Measurements from ENCODE around the gene TMEM163.

Gene TMEM163

GRCh38 chr2:134459706-134460406, 258.9 kb downstream of the TMEM163 start:
- H3K4me3 ChIP-seq (ENCODE audit: low read length) = no peak overlapping the region
- H3K4me1 ChIP-seq (ENCODE audit: control insufficient read depth, insufficient read depth, low read length) = no peaks in the 10 kb centered on the region
- no peak overlapping the region for H3K27ac ChIP-seq (ENCODE audit: low read length)
- no peak for DNase-seq (ENCODE audit: low read depth, low spot score)
- H3K27me3 ChIP-seq (ENCODE audit: control insufficient read depth, insufficient read depth, low read length) = no peaks in the 10 kb centered on the region
- no peaks in the 10 kb centered on the region for H3K9me3 ChIP-seq (ENCODE audit: control insufficient read depth, insufficient read depth, low read length)
- WGBS (ENCODE audit: insufficient coverage, insufficient read length) = no CpG with 5 or more reads among the region's 11 CpGs
- no peaks in the 10 kb centered on the region for H3K36me3 ChIP-seq (ENCODE audit: control insufficient read depth, insufficient read depth, low read length)

DNA sequence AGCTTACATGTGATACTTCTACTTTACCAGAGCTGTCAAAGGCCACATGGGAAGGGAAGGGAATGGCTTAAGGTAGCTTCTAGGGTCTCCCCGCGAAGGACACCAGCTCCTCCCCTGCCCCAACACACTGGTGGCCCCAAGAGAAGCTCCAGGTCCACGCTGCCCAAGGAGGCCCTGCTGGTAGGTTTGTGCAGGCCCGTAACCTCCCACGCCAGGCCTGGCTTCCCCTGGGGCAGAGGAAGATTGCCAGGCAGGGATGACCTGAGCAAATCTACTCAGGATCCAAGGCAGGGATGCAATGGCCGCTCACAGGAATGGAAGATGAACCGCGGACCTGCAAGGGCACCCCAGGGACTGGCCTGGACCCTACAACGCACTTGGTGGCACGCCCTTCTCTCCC, 259.9 kb downstream of the TMEM163 start:
- Histone ChIP-seq H3K9me3 (ENCODE audit: control insufficient read depth, insufficient read depth, low read length) (no peaks in the 10 kb centered on the region), H3K4me1 (ENCODE audit: control insufficient read depth, insufficient read depth, low read length) (no peaks in the 10 kb centered on the region), H3K36me3 (ENCODE audit: control insufficient read depth, insufficient read depth, low read length) (no peaks in the 10 kb centered on the region), H3K4me3 (ENCODE audit: low read length) (no peak overlapping the region), H3K27ac (ENCODE audit: low read length) (no peak overlapping the region), H3K27me3 (ENCODE audit: control insufficient read depth, insufficient read depth, low read length) (no peaks in the 10 kb centered on the region)
- WGBS (ENCODE audit: insufficient coverage, insufficient read length) = no CpG with 5 or more reads among the region's 10 CpGs
- no peak for DNase-seq (ENCODE audit: low read depth, low spot score)

DNA sequence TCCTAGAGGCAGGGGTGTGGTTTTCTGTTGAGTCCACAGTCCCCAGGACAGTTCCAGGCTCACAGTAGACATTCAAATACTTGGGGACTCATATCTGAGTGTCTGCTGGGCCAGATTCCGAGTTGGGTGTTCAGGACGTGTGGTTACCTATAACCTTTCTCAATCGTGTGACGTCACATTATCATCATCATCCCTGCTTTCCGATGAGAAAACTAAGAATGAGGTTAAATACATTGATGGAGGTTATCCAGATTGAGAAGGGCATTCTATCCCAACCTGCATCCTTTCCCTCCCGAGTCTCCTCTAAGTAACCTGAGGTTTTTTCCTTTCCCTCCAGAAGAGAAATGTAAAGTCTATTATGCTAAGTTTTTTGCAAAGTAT, 260.3 kb downstream of the TMEM163 start:
- no peaks in the 10 kb centered on the region for H3K27me3 ChIP-seq (ENCODE audit: control insufficient read depth, insufficient read depth, low read length)
- no peak for DNase-seq (ENCODE audit: low read depth, low spot score)
- no peak overlapping the region for H3K27ac ChIP-seq (ENCODE audit: low read length)
- WGBS (ENCODE audit: insufficient coverage, insufficient read length) = no CpG with 5 or more reads among the region's 6 CpGs
- H3K9me3 ChIP-seq (ENCODE audit: control insufficient read depth, insufficient read depth, low read length) = no peaks in the 10 kb centered on the region
- H3K4me1 ChIP-seq (ENCODE audit: control insufficient read depth, insufficient read depth, low read length) = no peaks in the 10 kb centered on the region
- H3K4me3 ChIP-seq (ENCODE audit: low read length) = no peak overlapping the region
- no peaks in the 10 kb centered on the region for H3K36me3 ChIP-seq (ENCODE audit: control insufficient read depth, insufficient read depth, low read length)

GRCh38 chr2:134457765-134458472, 260.9 kb downstream of the TMEM163 start:
- Histone ChIP-seq H3K9me3 (ENCODE audit: control insufficient read depth, insufficient read depth, low read length) (no peaks in the 10 kb centered on the region), H3K4me1 (ENCODE audit: control insufficient read depth, insufficient read depth, low read length) (no peaks in the 10 kb centered on the region), H3K27me3 (ENCODE audit: control insufficient read depth, insufficient read depth, low read length) (no peaks in the 10 kb centered on the region), H3K4me3 (ENCODE audit: low read length) (no peak overlapping the region), H3K36me3 (ENCODE audit: control insufficient read depth, insufficient read depth, low read length) (no peaks in the 10 kb centered on the region), H3K27ac (ENCODE audit: low read length) (no peak overlapping the region)
- no CpG with 5 or more reads among the region's 18 CpGs for WGBS (ENCODE audit: insufficient coverage, insufficient read length)
- DNase-seq (ENCODE audit: low read depth, low spot score) = no peak

DNA sequence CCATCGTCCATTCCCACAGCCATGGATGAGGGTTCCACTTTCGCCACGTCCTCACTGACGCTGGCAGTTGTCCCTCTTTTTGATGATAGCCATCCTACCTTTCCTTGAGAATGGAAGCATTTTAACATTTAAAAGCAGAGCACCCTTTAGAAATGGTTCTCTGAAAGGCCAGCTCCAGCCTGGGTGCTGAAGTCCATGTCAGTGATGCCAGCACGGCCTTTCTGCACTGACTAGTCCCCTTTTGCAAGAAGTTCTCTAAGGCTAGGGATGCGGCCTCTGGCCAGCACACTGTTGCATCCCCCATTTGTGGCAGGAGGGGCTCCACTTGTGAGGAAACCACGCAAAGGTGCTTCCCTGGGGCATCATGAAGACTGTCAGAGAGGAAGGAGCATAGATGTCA, 261.4 kb downstream of the TMEM163 start:
- Histone ChIP-seq H3K4me1 (ENCODE audit: control insufficient read depth, insufficient read depth, low read length) (no peaks in the 10 kb centered on the region), H3K4me3 (ENCODE audit: low read length) (no peak overlapping the region), H3K36me3 (ENCODE audit: control insufficient read depth, insufficient read depth, low read length) (no peaks in the 10 kb centered on the region), H3K27me3 (ENCODE audit: control insufficient read depth, insufficient read depth, low read length) (no peaks in the 10 kb centered on the region), H3K9me3 (ENCODE audit: control insufficient read depth, insufficient read depth, low read length) (no peaks in the 10 kb centered on the region), H3K27ac (ENCODE audit: low read length) (no peak overlapping the region)
- DNase-seq (ENCODE audit: low read depth, low spot score) = no peak
- WGBS (ENCODE audit: insufficient coverage, insufficient read length) = no CpG with 5 or more reads among the region's 7 CpGs

GRCh38 chr2:134455426-134455825, 263.4 kb downstream of the TMEM163 start:
- H3K4me1 ChIP-seq (ENCODE audit: control insufficient read depth, insufficient read depth, low read length) = no peaks in the 10 kb centered on the region
- no peak for DNase-seq (ENCODE audit: low read depth, low spot score)
- no peaks in the 10 kb centered on the region for H3K9me3 ChIP-seq (ENCODE audit: control insufficient read depth, insufficient read depth, low read length)
- no peak overlapping the region for H3K4me3 ChIP-seq (ENCODE audit: low read length)
- WGBS (ENCODE audit: insufficient coverage, insufficient read length) = no CpG with 5 or more reads among the region's 10 CpGs
- H3K27ac ChIP-seq (ENCODE audit: low read length) = no peak overlapping the region
- no peaks in the 10 kb centered on the region for H3K36me3 ChIP-seq (ENCODE audit: control insufficient read depth, insufficient read depth, low read length)
- no peaks in the 10 kb centered on the region for H3K27me3 ChIP-seq (ENCODE audit: control insufficient read depth, insufficient read depth, low read length)

DNA sequence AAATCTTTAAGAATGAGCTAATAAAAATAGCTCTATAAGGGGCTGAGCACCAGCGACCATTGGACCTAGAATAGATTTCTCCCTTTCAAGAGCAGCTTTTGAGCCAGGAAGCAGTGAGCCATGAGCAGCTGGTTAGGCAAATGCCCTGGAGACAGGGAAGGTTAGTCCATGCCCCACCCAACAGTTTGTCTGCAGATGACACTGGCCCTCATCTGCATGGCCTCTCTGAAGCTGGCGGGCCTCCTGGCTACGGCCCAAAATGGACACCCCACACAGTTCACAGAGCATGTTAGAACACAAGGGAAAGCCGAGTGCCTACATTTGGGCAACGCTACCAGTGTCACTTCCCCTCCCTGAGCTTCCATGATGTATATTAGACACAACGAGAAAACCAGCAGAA, 263.9 kb downstream of the TMEM163 start:
- H3K27me3 ChIP-seq (ENCODE audit: control insufficient read depth, insufficient read depth, low read length) = no peaks in the 10 kb centered on the region
- no peak overlapping the region for H3K27ac ChIP-seq (ENCODE audit: low read length)
- no CpG with 5 or more reads among the region's 6 CpGs for WGBS (ENCODE audit: insufficient coverage, insufficient read length)
- no peaks in the 10 kb centered on the region for H3K4me1 ChIP-seq (ENCODE audit: control insufficient read depth, insufficient read depth, low read length)
- no peak overlapping the region for H3K4me3 ChIP-seq (ENCODE audit: low read length)
- no peak for DNase-seq (ENCODE audit: low read depth, low spot score)
- H3K9me3 ChIP-seq (ENCODE audit: control insufficient read depth, insufficient read depth, low read length) = no peaks in the 10 kb centered on the region
- H3K36me3 ChIP-seq (ENCODE audit: control insufficient read depth, insufficient read depth, low read length) = no peaks in the 10 kb centered on the region

DNA sequence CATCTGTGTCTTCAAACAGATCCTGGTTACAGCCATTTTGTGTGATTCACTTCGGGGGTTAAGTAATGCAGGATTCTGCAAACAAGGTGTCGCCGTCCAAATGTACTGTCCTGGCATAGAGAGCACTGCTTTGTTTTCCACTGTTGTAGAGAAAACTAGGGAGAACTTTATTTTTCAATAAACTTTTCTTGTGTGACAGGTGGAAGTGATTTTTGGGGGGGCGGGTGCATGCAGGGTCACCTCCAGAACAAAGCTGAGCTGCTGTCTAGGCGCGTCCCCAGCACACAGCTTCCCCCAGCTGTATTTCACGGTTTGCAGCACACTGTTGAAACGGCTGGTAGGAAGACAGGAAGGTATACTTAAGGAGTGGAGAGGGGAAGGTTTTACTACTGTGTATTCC, 264.4 kb downstream of the TMEM163 start:
- Histone ChIP-seq H3K4me3 (ENCODE audit: low read length) (no peak overlapping the region), H3K27me3 (ENCODE audit: control insufficient read depth, insufficient read depth, low read length) (no peaks in the 10 kb centered on the region), H3K36me3 (ENCODE audit: control insufficient read depth, insufficient read depth, low read length) (no peaks in the 10 kb centered on the region), H3K4me1 (ENCODE audit: control insufficient read depth, insufficient read depth, low read length) (no peaks in the 10 kb centered on the region), H3K27ac (ENCODE audit: low read length) (no peak overlapping the region), H3K9me3 (ENCODE audit: control insufficient read depth, insufficient read depth, low read length) (no peaks in the 10 kb centered on the region)
- no CpG with 5 or more reads among the region's 8 CpGs for WGBS (ENCODE audit: insufficient coverage, insufficient read length)
- DNase-seq (ENCODE audit: low read depth, low spot score) = no peak

DNA sequence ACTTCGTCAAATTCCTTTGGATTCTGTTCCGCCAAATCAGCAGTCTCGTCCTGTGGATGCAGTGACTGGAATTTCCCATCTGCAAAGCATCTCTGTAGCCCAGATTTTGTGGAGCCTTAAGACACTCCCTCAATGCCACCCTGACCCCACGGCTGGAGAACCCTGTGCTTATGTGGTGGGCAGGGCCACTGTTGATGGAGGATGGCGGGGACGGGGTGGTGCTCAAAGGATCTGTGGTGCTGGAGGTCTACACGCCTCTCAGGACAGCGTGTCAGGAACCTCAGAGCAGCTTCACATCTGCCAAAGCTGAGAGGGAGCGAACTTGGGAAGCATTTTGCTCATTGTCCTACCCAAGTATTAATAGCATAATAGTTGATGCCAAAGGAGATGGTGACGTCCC, 264.8 kb downstream of the TMEM163 start:
- no CpG with 5 or more reads among the region's 10 CpGs for WGBS (ENCODE audit: insufficient coverage, insufficient read length)
- Histone ChIP-seq H3K36me3 (ENCODE audit: control insufficient read depth, insufficient read depth, low read length) (no peaks in the 10 kb centered on the region), H3K4me1 (ENCODE audit: control insufficient read depth, insufficient read depth, low read length) (no peaks in the 10 kb centered on the region), H3K4me3 (ENCODE audit: low read length) (no peak overlapping the region), H3K27ac (ENCODE audit: low read length) (no peak overlapping the region), H3K27me3 (ENCODE audit: control insufficient read depth, insufficient read depth, low read length) (no peaks in the 10 kb centered on the region), H3K9me3 (ENCODE audit: control insufficient read depth, insufficient read depth, low read length) (no peaks in the 10 kb centered on the region)
- no peak for DNase-seq (ENCODE audit: low read depth, low spot score)

DNA sequence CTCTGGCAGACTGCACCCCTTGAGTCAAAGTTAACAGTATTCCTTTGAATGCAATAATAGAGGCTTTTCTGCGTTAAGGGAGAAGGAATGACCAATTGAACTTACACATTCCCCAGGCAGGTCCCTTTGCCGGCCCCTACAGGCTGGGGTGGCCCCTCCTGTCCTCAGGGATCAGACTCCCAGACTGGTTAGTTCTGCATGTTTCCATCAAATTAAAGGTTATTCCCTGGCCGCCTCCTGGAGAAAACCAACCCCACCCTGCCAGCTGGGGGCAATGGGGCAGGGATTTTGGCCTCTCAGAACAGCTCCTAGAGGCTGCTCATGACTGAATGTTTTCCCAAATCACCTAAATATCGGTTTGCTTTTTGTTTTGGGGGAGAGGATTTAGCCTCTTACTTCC, 265.3 kb downstream of the TMEM163 start:
- no peak overlapping the region for H3K4me3 ChIP-seq (ENCODE audit: low read length)
- DNase-seq (ENCODE audit: low read depth, low spot score) = no peak
- no peaks in the 10 kb centered on the region for H3K27me3 ChIP-seq (ENCODE audit: control insufficient read depth, insufficient read depth, low read length)
- peaks cover 3% of the 10 kb centered on the region; the same call in 1 of the 2 replicates for H3K36me3 ChIP-seq (ENCODE audit: control insufficient read depth, insufficient read depth, low read length)
- H3K27ac ChIP-seq (ENCODE audit: low read length) = no peak overlapping the region
- no CpG with 5 or more reads among the region's 4 CpGs for WGBS (ENCODE audit: insufficient coverage, insufficient read length)
- no peaks in the 10 kb centered on the region for H3K9me3 ChIP-seq (ENCODE audit: control insufficient read depth, insufficient read depth, low read length)
- H3K4me1 ChIP-seq (ENCODE audit: control insufficient read depth, insufficient read depth, low read length) = no peaks in the 10 kb centered on the region

All from iPS DF 6.9 (cell line).